ENCODE measurements around the gene AHDC1.

GRCh38 chr1:27539901-27540861, 63.8 kb downstream of the AHDC1 start:
- TF ChIP-seq CTCF (IDR thresholded peaks at IDR 0.05) = no peak
- TF ChIP-seq POLR2A (IDR thresholded peaks at IDR 0.05) = peak in 1 of 2 donors; percentile 14
